Measurements from ENCODE around the gene DOCK3. TPM values are rescaled to one million over a fixed set of nuclear protein-coding genes. Genes with fewer than 3 reads are reported as not detected.
"Not testable (repeated sequence)": the region's sequence is repeated elsewhere in the genome, so short reads cannot be mapped to it uniquely, and the experiment has no call there.

Gene DOCK3
- polyA plus RNA-seq, 1 donor from 2014 or later: not detected

DNA sequence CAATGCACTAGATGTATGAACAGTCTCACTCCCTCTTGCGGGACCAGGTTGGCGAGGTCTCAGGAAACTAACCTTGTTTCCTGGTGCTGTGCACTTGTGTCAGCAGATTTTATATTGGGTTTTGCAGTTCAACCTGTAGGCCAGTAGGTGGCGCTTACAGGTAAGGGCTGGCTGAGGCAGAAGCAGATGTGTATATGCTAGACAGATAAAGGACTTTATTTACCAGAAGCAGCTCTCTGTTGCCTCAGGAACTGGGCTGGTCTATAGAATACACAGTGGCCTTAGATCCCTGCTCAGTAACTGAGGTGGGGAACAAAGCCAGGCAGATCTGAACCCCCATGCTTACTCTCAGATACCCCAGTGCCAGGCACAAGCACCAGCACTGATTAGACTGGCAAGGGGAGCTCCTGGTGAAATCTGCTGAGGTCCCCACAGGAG, 296.8 kb downstream of the DOCK3 start:
- Mint-ChIP-seq H3K36me3 (no peaks in the 10 kb centered on the region), H3K27ac (no peak overlapping the region), H3K4me3 (no peak overlapping the region), H3K27me3 (peaks cover 3% of the 10 kb centered on the region), H3K9me3 (peaks cover 3 to 5% (median 4%) of the 10 kb centered on the region in 3 donors), H3K4me1 (no peaks in the 10 kb centered on the region)

DNA sequence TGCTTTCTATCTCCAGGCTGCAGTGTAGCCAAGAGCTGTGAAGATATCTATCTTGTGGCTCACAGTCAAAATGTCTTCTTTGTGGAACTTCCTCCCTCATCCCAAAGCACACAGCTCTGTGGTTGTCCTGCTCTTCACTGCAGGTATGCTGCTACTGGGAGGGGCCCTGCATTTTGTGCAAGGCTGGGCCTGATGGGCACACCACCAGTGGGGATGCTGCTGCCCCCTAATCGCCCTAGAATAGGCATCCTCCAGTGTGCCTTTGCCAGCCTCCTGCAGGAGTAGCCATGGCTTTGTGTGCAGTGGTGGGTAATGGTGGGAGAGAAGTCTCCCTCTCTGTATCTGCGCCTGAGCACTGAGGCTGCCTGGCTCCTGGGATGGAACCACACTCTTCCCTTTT, 297.3 kb downstream of the DOCK3 start:
- no peak overlapping the region for H3K4me3 Mint-ChIP-seq
- H3K27ac Mint-ChIP-seq: no peak overlapping the region
- H3K27me3 Mint-ChIP-seq: peaks cover 3% of the 10 kb centered on the region
- peaks cover 3 to 4% (median 4%) of the 10 kb centered on the region in 3 donors for H3K9me3 Mint-ChIP-seq
- no peaks in the 10 kb centered on the region for H3K4me1 Mint-ChIP-seq
- no peaks in the 10 kb centered on the region for H3K36me3 Mint-ChIP-seq

DNA sequence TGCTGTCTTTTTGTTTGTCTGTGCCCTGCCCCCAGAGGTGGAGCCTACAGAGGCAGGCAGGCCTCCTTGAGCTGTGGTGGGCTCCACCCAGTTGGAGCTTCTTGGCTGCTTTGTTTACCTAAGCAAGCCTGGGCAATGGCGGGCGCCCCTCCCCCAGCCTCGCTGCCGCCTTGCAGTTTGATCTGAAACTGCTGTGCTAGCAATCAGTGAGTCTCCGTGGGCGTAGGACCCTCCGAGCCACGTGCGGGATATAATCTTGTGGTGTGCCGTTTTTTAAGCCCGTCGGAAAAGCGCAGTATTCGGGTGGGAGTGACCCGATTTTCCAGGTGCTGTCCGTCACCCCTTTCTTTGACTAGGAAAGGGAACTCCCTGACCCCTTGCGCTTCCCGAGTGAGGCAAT, 303.9 kb downstream of the DOCK3 start:
- H3K4me1 Mint-ChIP-seq, H3K27ac Mint-ChIP-seq, H3K36me3 Mint-ChIP-seq, H3K9me3 Mint-ChIP-seq, H3K27me3 Mint-ChIP-seq, H3K4me3 Mint-ChIP-seq: not testable (repeated sequence)

DNA sequence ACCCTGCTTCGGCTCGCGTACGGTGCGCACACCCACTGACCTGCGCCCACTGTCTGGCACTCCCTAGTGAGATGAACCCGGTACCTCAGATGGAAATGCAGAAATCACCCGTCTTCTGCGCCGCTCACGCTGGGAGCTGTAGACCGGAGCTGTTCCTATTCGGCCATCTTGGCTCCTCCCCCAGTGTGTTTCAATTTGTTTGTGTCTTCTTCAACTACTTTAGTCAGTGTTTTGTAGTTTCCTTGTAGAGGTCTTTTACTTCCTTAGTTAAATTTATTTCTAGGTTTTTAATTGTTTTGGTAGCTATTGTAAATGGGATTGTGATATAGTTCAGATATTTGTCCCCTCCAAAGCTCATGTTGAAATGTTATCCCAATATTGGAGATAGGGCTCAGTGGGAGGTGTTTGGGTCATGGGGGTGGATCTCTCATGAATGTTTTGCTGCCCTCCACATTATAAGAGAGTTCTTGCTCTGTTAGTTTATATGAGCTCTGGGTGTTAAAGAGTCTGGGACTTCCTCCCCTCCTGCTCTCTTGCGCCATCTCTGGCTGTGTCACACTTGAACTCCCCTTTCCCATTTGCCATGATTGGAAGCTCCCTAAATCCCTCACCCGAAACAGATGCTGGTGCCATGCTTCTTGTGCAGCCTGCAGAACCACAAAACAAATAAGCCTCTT, 304.4 kb downstream of the DOCK3 start:
- Mint-ChIP-seq H3K9me3 (no peaks in the 10 kb centered on the region), H3K4me1 (no peaks in the 10 kb centered on the region), H3K27ac (no peak overlapping the region), H3K36me3 (peaks cover 2% of the 10 kb centered on the region), H3K4me3 (no peak overlapping the region), H3K27me3 (peaks cover 6% of the 10 kb centered on the region)

DNA sequence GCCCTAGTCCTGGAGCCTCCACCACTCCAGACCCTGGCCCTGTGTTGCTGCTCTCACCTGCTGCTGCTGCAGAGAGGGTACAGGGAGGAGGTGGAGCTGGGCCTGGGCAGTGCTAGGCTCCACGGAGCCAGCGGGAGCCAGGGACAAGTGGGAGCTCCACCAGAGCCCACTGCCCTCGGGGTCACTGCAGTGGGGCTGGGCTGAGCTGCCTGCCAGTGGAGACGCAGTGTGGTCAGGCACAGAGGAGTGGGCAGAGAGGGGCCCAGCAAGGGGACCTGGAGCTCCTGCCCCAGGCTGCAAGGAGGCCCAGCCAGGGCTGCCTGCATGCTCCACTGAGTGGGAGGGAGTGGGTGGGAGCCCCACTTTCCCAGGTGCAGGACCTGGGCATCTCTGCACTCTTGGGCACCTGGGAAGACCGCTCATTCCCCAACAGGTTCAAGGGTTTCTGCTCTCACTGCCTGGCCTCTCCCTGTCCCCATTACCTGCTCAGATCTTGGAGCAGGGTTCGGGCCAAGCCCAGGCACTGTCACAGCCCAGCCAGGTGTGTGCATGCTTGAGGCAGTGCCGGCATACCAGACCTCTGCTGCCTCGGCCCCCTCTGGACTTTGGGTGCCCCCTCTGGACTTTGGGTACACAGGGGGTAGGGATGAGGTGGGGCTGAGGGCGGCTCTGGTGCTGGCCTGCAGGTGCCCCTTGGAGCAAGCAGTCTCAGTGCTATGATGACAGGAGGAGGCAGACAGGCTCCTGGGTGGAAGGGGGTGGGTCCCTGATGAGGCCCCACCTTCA, 308.0 kb downstream of the DOCK3 start:
- Mint-ChIP-seq H3K27ac (no peak overlapping the region), H3K9me3 (no peaks in the 10 kb centered on the region), H3K4me3 (no peak overlapping the region), H3K27me3 (peaks cover 6% of the 10 kb centered on the region), H3K4me1 (no peaks in the 10 kb centered on the region), H3K36me3 (peaks cover 2% of the 10 kb centered on the region)

DNA sequence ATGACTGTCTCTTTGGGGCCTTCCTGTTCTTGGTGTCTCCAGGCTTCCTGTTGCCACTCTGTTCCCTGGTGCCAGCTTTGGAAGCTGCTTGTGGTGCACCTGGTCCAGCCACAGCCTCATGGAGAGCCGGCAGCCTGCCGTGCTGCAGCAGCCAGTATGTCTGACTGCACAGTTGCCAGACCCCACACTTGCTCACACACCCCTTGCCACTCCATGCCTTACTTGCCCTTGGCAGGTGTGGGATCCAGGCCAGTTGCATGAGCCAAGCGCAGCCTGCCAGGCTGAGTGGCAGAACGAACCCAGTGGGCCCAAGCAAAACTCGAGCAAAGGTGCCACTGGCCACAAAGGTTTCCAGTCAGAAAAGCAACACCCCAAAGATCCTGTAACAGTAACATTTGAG, 309.2 kb downstream of the DOCK3 start:
- Mint-ChIP-seq H3K27me3 (peaks cover 8% of the 10 kb centered on the region), H3K4me3 (no peak overlapping the region), H3K9me3 (no peaks in the 10 kb centered on the region), H3K36me3 (peaks cover 2% of the 10 kb centered on the region), H3K4me1 (no peaks in the 10 kb centered on the region), H3K27ac (no peak overlapping the region)

DNA sequence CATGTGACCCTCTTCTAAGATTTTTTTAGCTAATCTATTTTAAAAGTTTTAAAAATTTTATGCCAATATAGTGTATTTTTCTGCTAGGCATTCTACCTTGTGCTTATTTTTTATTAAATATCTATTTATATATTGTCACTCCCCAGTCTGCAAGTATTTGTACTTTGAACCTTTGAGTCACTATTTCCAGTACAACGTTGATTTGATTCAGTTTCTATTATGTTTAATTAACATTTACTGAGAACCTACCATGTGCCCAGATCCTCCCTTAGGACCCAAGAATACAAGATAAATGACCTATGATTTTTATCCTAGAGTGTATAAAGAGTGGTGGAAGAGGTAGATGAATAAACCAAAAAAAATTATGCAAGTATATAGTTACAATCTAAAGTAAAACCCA, 311.2 kb downstream of the DOCK3 start:
- peaks cover 0 to 10% (median 8%) of the 10 kb centered on the region in 3 donors for H3K9me3 Mint-ChIP-seq
- no peak overlapping the region for H3K4me3 Mint-ChIP-seq
- H3K36me3 Mint-ChIP-seq: peaks cover 2% of the 10 kb centered on the region
- H3K4me1 Mint-ChIP-seq: no peaks in the 10 kb centered on the region
- H3K27me3 Mint-ChIP-seq: peaks cover 8% of the 10 kb centered on the region
- H3K27ac Mint-ChIP-seq: no peak overlapping the region

DNA sequence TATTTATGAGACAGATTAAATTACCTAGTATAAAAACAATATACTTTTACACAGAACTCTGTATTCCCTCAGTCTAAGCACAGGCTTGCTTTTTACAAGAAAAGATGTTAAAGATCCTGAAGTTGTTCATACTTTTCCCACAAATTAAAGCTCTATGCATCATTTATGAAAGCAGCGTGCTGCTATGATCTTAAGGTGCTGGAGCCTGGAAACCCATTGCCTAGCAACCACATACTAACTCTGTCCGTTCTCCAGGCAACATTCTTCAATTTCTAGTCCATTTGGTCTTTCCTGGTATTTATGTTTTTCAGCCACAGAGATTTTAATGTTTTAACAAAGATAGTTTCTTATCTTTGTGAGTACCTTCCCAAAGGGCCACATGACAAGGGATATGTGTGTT, 312.0 kb downstream of the DOCK3 start:
- Mint-ChIP-seq H3K27ac (no peak overlapping the region), H3K27me3 (peaks cover 8% of the 10 kb centered on the region), H3K9me3 (peaks cover 4 to 18% (median 15%) of the 10 kb centered on the region in 3 donors), H3K36me3 (peaks cover 2% of the 10 kb centered on the region), H3K4me3 (no peak overlapping the region), H3K4me1 (no peaks in the 10 kb centered on the region)

DNA sequence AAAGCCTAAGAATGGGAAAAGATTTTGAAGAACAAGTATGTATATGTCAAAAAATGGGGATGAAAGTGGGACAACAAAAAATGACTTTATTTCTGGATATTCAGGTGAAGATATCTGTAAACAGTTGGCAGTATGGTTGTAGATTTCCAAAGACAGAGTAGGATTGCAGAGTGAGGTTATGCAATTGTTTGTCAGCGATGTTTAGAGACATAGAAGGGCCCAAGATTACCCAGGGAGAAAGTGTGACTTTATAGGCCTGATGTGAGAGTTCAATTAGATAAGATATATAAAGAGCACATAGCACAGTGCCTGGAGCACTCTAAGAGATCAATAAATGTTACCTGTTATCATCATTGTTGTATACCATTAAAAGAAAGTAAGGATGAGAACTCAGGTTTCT, 319.8 kb downstream of the DOCK3 start:
- H3K27me3 Mint-ChIP-seq: no peaks in the 10 kb centered on the region
- H3K9me3 Mint-ChIP-seq: peaks cover 6 to 21% (median 18%) of the 10 kb centered on the region in 3 donors
- H3K36me3 Mint-ChIP-seq: peaks cover 3% of the 10 kb centered on the region
- H3K4me1 Mint-ChIP-seq: peaks cover 2 to 9% (median 6%) of the 10 kb centered on the region in 3 donors
- H3K4me3 Mint-ChIP-seq: no peak overlapping the region
- no peak overlapping the region for H3K27ac Mint-ChIP-seq

DNA sequence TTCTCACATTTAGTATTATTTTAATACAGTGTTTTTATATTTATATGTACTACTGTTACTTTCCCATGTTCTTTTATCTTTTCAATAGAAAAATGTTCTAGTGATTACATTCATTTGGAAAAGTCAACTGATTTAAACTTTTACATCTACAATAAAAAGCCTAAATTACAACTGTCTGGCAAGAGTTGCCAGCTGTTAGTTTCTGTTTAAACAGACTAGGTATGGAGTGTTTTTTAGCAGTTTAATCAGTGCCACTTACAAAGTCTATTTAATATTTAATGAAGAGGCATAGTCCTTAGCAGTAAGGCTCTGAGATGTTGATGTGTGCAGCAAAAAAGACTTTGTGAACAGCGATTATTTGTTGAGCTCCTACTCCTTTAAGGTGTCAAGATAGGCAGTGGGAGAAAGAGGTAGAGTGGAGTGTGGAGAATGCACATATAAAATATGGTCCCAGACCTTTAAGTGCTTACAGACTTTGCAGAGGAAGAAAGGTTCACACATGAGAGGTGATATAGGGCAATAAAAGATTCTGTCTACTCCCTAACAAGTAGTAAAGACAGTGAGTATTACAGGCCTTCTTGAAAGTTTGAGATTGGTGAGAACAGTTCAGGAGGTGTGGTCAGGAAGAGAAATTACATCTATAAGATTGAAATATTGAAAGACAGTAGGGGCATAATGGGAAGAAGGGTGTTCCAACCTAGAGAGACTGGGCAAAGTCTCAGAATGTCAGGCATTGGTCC, 320.5 kb downstream of the DOCK3 start:
- Mint-ChIP-seq H3K4me3 (no peak overlapping the region), H3K27me3 (no peaks in the 10 kb centered on the region), H3K9me3 (peaks cover 6 to 17% (median 14%) of the 10 kb centered on the region in 3 donors), H3K27ac (peak overlapping the region in 1 of 3 donors; percentile 2), H3K36me3 (peaks cover 3% of the 10 kb centered on the region), H3K4me1 (peaks cover 2 to 9% (median 6%) of the 10 kb centered on the region in 3 donors)

DNA sequence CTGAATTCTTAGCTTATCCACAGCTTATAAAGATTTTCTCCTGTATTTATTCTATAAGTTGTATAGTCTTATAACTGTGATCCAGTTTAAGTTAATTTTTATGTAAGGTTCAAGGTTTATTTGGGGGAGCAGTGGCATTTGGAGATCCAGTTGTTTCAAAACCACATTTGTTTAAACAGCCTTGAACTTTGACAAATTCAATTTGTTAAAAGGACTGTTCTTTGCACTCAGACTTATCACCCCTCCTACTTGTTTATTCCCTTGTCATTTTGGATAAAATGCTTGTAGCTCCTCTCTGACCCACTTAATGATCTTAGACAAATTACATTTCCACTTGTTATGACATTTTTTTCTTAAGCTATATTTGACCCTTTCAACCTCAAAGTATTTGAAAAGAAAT, 327.8 kb downstream of the DOCK3 start:
- Mint-ChIP-seq H3K27ac (no peak overlapping the region), H3K27me3 (no peaks in the 10 kb centered on the region), H3K4me3 (no peak overlapping the region)

DNA sequence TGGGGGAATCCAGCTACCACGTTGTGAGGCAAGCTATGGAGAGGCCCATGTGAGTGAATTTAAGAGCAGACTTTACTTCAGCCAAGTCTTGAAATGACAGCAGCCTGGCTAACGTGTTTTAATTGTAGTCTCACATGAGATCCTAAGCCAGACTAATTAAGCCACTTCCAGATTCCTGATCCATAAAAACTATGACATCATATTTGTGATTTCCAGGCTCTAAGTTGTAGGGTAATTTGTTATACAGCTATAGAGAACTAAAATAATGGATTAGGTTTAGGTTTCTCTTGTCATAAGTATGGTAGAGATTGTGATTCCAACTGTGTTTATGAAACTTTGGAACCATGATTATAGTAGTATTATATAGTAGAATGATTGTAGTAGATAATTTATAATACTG, 329.5 kb downstream of the DOCK3 start:
- H3K4me3 Mint-ChIP-seq: no peak overlapping the region
- no peak overlapping the region for H3K27ac Mint-ChIP-seq
- peaks cover 0 to 3% (median 0%) of the 10 kb centered on the region in 3 donors for H3K9me3 Mint-ChIP-seq
- no peaks in the 10 kb centered on the region for H3K36me3 Mint-ChIP-seq
- H3K4me1 Mint-ChIP-seq: peaks cover 0 to 1% (median 0%) of the 10 kb centered on the region in 3 donors
- H3K27me3 Mint-ChIP-seq: no peaks in the 10 kb centered on the region

More for the DNA sequence above, 327.8 kb downstream of the DOCK3 start:
- H3K4me1 Mint-ChIP-seq: peaks cover 0 to 4% (median 0%) of the 10 kb centered on the region in 3 donors
- H3K36me3 Mint-ChIP-seq: no peaks in the 10 kb centered on the region
- H3K9me3 Mint-ChIP-seq: no peaks in the 10 kb centered on the region

DNA sequence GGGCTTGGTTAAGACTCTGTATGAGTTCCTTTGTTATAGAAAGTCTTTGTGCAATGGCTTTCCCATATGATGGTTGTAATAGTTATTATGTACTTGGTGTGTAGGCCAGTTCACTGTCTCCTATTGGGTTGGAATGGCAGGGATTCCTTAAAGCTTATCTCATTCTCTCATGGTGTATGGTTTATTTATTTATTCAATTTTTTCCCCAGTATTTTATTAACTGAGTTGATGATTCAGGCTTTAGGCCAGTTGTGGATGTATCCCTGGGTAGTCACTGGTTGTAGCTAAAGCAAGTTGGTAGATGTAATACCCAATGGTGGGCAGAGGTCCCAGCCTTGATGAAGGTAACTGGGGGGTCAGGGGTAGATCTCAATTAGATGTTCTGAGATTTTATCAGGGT, 349.4 kb downstream of the DOCK3 start:
- no peak overlapping the region for H3K4me3 Mint-ChIP-seq
- H3K4me1 Mint-ChIP-seq: peaks cover 0 to 9% (median 2%) of the 10 kb centered on the region in 3 donors
- no peak overlapping the region for H3K27ac Mint-ChIP-seq
- H3K9me3 Mint-ChIP-seq: peaks cover 0 to 7% (median 0%) of the 10 kb centered on the region in 3 donors
- peaks cover 8% of the 10 kb centered on the region for H3K36me3 Mint-ChIP-seq
- H3K27me3 Mint-ChIP-seq: peaks cover 4% of the 10 kb centered on the region

DNA sequence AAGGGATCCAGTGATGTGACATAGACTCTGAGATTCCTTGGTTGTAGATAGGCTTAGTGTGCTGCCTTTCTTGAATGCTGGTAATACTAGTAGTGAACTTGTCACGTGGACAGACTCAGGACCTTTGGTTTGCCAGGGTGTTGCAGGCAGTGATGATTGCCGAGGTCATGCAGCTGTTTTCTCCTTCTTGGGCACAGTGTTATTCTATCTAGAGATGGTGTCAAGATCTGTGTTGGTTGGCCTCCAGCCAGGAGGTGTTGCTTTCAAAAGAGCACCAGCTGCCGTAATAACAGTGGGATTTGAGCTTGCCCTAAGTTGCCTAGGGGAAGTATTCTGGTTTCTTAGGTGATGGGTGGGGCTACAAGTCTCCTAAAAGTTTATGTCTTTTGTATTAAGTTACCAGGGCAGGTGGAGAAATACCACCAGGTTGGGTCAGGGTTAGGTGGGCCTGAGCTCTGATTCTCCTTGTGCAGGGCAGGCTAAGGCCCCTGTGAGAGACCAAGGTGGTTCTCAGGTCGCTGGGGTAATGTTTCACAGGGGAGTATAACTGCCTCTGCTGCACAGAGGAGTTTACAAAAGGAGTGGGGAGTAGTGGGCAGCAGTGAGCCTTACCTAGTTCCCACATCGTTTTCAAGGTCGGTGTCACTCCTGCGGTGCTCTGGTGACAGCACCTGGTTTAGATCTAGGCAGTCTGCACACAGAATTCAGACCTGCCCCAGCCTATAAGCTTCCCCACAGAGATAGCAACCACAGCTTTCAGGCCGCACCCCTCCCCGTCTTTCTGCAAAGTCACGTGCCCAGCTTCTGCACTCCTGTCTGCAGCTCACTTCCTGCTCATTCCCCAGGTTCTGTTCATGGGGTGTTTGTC, 350.3 kb downstream of the DOCK3 start:
- Mint-ChIP-seq H3K4me3 (peak overlapping the region in 2 of 4 donors; percentile 1 to 69), H3K27ac (peak overlapping the region in 1 of 3 donors; percentile 56), H3K4me1 (peaks cover 0 to 9% (median 2%) of the 10 kb centered on the region in 3 donors), H3K9me3 (peaks cover 0 to 7% (median 2%) of the 10 kb centered on the region in 3 donors), H3K27me3 (peaks cover 10% of the 10 kb centered on the region), H3K36me3 (peaks cover 8% of the 10 kb centered on the region)

Data from IgD-negative memory B cell (primary cell).